Measurements from ENCODE around the gene KCNA2.

KCNA2 gene

GRCh38 chr1:110636149-110636935 lies 30.2 kb upstream of the KCNA2 start:
- Mint-ChIP-seq H3K27ac (ENCODE audit: low read depth) (peak overlapping the region; percentile 93), H3K9me3 (peaks cover 12% of the 10 kb centered on the region), H3K36me3 (ENCODE audit: insufficient read depth) (peaks cover 1% of the 10 kb centered on the region), H3K4me1 (peaks cover 63% of the 10 kb centered on the region), H3K27me3 (no peaks in the 10 kb centered on the region), H3K4me3 (peak overlapping the region; percentile 62)
- ATAC-seq (replicated peaks; ENCODE audit: extremely low read depth, poor library complexity, severe bottlenecking) (peak; percentile 33), DNase-seq (ENCODE audit: low spot score in 2 of 2) (no peak)

GRCh38 chr1:110635434-110635833 lies 29.3 kb upstream of the KCNA2 start:
- Mint-ChIP-seq H3K4me3 (peak overlapping the region; percentile 62), H3K4me1 (peaks cover 59% of the 10 kb centered on the region), H3K27ac (ENCODE audit: low read depth) (peak overlapping the region; percentile 93), H3K9me3 (peaks cover 11% of the 10 kb centered on the region), H3K36me3 (ENCODE audit: insufficient read depth) (no peaks in the 10 kb centered on the region), H3K27me3 (no peaks in the 10 kb centered on the region)
- no peak for DNase-seq (ENCODE audit: low spot score in 2 of 2)
- no peak for ATAC-seq (replicated peaks; ENCODE audit: extremely low read depth, poor library complexity, severe bottlenecking)

- peaks cover 3% of the 10 kb centered on the region for H3K9me3 Mint-ChIP-seq
- H3K4me1 Mint-ChIP-seq: peaks cover 52% of the 10 kb centered on the region
- H3K27ac Mint-ChIP-seq (ENCODE audit: low read depth): peak overlapping the region; percentile 93
- H3K4me3 Mint-ChIP-seq: peak overlapping the region; percentile 62
- H3K36me3 Mint-ChIP-seq (ENCODE audit: insufficient read depth): no peaks in the 10 kb centered on the region
- no peaks in the 10 kb centered on the region for H3K27me3 Mint-ChIP-seq
- no peak for DNase-seq (ENCODE audit: low spot score in 2 of 2)
- no peak for ATAC-seq (replicated peaks; ENCODE audit: extremely low read depth, poor library complexity, severe bottlenecking)
These were observed 28.5 kb upstream of the KCNA2 start for GRCh38 chr1:110634455-110635311.

GRCh38 chr1:110634086-110634454 lies 27.9 kb upstream of the KCNA2 start:
- Mint-ChIP-seq H3K4me3 (peak overlapping the region; percentile 62), H3K4me1 (peaks cover 49% of the 10 kb centered on the region), H3K27ac (ENCODE audit: low read depth) (peak overlapping the region; percentile 93), H3K27me3 (no peaks in the 10 kb centered on the region), H3K9me3 (no peaks in the 10 kb centered on the region), H3K36me3 (ENCODE audit: insufficient read depth) (no peaks in the 10 kb centered on the region)
- ATAC-seq (replicated peaks; ENCODE audit: extremely low read depth, poor library complexity, severe bottlenecking) (no peak), DNase-seq (ENCODE audit: low spot score in 2 of 2) (no peak)

- Mint-ChIP-seq H3K36me3 (ENCODE audit: insufficient read depth) (no peaks in the 10 kb centered on the region), H3K27ac (ENCODE audit: low read depth) (peak overlapping the region; percentile 93), H3K4me1 (peaks cover 45% of the 10 kb centered on the region), H3K4me3 (peak overlapping the region; percentile 17), H3K27me3 (no peaks in the 10 kb centered on the region), H3K9me3 (no peaks in the 10 kb centered on the region)
- DNase-seq (ENCODE audit: low spot score in 2 of 2) (no peak), ATAC-seq (replicated peaks; ENCODE audit: extremely low read depth, poor library complexity, severe bottlenecking) (no peak)
These were observed 27.5 kb upstream of the KCNA2 start for GRCh38 chr1:110633646-110634030.

GRCh38 chr1:110631836-110632620 lies 25.9 kb upstream of the KCNA2 start:
- DNase-seq (ENCODE audit: low spot score in 2 of 2) (no peak), ATAC-seq (replicated peaks; ENCODE audit: extremely low read depth, poor library complexity, severe bottlenecking) (no peak)
- no peaks in the 10 kb centered on the region for H3K27me3 Mint-ChIP-seq
- H3K9me3 Mint-ChIP-seq: no peaks in the 10 kb centered on the region
- no peak overlapping the region for H3K4me3 Mint-ChIP-seq
- H3K4me1 Mint-ChIP-seq: peaks cover 30% of the 10 kb centered on the region
- H3K27ac Mint-ChIP-seq (ENCODE audit: low read depth): no peak overlapping the region
- no peaks in the 10 kb centered on the region for H3K36me3 Mint-ChIP-seq (ENCODE audit: insufficient read depth)

DNA sequence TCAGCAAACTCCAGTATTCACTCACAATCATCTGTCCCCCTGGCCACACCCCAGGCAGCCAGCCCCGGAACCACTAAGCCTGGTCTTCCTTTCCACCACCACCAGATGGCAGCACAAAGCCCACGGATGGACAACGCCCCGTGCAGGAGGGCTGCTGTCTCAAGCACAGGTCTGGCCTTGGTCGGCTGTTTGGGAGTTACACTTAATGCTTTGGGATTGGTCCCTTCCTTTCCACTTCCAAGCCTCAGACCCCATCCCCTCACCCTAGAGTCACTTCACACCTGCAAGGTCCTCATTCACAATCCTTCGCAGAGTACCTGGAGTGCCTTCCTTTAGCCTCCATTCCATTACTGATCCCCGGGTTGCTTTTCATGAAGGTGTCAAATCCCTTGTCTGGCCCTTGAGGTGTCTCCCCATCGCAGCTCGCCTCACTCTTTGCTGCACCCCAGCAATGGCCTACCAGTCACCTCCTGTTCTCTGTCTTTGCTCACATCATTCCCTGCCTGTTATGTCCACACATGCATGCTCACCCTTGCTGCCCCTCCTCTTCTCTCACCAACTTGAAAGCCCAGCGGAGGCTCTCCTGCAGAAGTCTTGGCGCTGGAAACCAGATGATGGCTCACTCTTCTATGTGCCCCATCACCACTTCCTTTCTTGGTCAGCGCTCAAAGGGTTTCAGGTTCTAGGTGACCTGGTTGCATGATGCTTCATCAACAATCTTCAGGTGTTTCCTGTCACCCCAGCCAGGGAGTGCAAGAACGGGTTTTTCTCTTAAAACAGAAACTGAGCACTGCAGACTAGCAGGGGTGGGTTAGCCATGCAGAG lies 24.9 kb upstream of the KCNA2 start:
- no peaks in the 10 kb centered on the region for H3K27me3 Mint-ChIP-seq
- H3K27ac Mint-ChIP-seq (ENCODE audit: low read depth): no peak overlapping the region
- H3K36me3 Mint-ChIP-seq (ENCODE audit: insufficient read depth): no peaks in the 10 kb centered on the region
- DNase-seq (ENCODE audit: low spot score in 2 of 2): peak; percentile 76
- H3K9me3 Mint-ChIP-seq: no peaks in the 10 kb centered on the region
- peak; percentile 83 for ATAC-seq (replicated peaks; ENCODE audit: extremely low read depth, poor library complexity, severe bottlenecking)
- H3K4me1 Mint-ChIP-seq: peaks cover 24% of the 10 kb centered on the region
- H3K4me3 Mint-ChIP-seq: no peak overlapping the region

DNA sequence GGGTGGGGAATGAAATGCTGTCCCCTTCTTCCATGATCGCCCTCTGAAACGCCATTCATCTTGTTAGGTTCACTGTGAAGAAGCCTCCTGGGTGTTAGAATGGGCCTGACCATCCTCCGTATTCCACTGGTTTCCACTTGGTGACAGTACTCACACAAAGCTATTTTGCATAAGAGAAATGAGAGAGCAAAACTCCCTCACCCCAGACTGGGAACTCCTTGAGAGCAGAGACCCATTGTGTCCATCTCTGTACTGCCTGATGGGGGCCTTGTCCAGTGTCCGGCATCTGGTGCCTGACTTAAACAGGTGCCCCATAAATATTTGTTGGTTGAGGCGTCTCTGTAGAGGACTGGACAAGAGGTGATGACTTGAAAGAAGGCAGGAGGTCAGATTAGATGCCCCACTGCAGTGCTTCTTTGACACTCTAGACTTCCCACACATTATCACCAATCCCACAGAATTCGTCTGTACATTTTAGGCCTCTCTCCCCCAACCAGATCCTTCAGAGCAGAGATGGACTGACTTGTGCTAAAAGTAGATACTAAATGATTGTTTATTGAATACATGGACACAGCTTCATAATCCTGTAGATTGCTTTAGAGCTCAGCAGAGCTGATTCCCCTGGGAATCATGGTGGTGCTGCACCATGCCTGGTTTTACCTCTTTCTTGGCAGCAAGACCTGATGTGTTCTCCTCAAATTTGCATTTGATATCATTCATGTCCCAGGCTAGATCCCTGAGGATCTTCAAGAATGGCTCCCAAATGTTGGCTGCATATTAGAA lies 22.4 kb upstream of the KCNA2 start:
- H3K36me3 Mint-ChIP-seq (ENCODE audit: insufficient read depth): no peaks in the 10 kb centered on the region
- ATAC-seq (replicated peaks; ENCODE audit: extremely low read depth, poor library complexity, severe bottlenecking) (no peak), DNase-seq (ENCODE audit: low spot score in 2 of 2) (no peak)
- no peak overlapping the region for H3K27ac Mint-ChIP-seq (ENCODE audit: low read depth)
- no peak overlapping the region for H3K4me3 Mint-ChIP-seq
- H3K27me3 Mint-ChIP-seq: no peaks in the 10 kb centered on the region
- H3K4me1 Mint-ChIP-seq: peaks cover 4% of the 10 kb centered on the region
- H3K9me3 Mint-ChIP-seq: no peaks in the 10 kb centered on the region

GRCh38 chr1:110627764-110628163 lies 21.6 kb upstream of the KCNA2 start:
- no peak overlapping the region for H3K27ac Mint-ChIP-seq (ENCODE audit: low read depth)
- no peaks in the 10 kb centered on the region for H3K36me3 Mint-ChIP-seq (ENCODE audit: insufficient read depth)
- H3K4me3 Mint-ChIP-seq: no peak overlapping the region
- DNase-seq (ENCODE audit: low spot score in 2 of 2) (no peak), ATAC-seq (replicated peaks; ENCODE audit: extremely low read depth, poor library complexity, severe bottlenecking) (no peak)
- no peaks in the 10 kb centered on the region for H3K9me3 Mint-ChIP-seq
- peaks cover 4% of the 10 kb centered on the region for H3K4me1 Mint-ChIP-seq
- H3K27me3 Mint-ChIP-seq: no peaks in the 10 kb centered on the region

GRCh38 chr1:110626889-110627288 lies 20.7 kb upstream of the KCNA2 start:
- no peaks in the 10 kb centered on the region for H3K36me3 Mint-ChIP-seq (ENCODE audit: insufficient read depth)
- H3K4me1 Mint-ChIP-seq: peaks cover 4% of the 10 kb centered on the region
- H3K27me3 Mint-ChIP-seq: no peaks in the 10 kb centered on the region
- no peak overlapping the region for H3K27ac Mint-ChIP-seq (ENCODE audit: low read depth)
- no peak overlapping the region for H3K4me3 Mint-ChIP-seq
- DNase-seq (ENCODE audit: low spot score in 2 of 2): no peak
- no peak for ATAC-seq (replicated peaks; ENCODE audit: extremely low read depth, poor library complexity, severe bottlenecking)
- H3K9me3 Mint-ChIP-seq: no peaks in the 10 kb centered on the region

DNA sequence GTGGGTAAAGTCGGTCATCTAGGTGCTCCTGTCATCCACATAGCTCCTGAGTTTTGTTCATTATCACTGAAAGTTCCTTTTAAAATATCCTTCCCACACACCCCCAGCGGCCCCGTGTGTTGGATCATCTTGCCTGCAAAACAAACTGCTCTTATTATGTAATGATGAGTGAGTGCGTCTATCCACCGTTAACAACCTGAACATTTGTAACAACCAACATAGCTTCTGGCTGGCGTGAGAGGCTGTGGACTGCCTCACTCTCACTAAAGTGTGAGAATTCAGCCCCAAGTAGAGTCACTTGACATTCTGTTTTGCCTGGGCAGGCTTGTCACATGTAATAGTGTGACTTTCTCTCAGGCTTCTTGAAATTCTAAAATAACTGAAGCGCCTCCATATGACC lies 14.5 kb upstream of the KCNA2 start:
- Mint-ChIP-seq H3K9me3 (no peaks in the 10 kb centered on the region), H3K36me3 (ENCODE audit: insufficient read depth) (peaks cover 20% of the 10 kb centered on the region), H3K4me3 (peak overlapping the region; percentile 75), H3K4me1 (peaks cover 27% of the 10 kb centered on the region), H3K27ac (ENCODE audit: low read depth) (peak overlapping the region; percentile 95), H3K27me3 (no peaks in the 10 kb centered on the region)
- no peak for DNase-seq (ENCODE audit: low spot score in 2 of 2)
- no peak for ATAC-seq (replicated peaks; ENCODE audit: extremely low read depth, poor library complexity, severe bottlenecking)
